HG03558 (cell line): ENCODE results near the gene STARD13.

ENCODE experiments used
- ATAC-seq: cut with Tn5 transposase; IDR thresholded peaks from one replicate; pipeline ENCODE4 v1.9.1; 2021; ENCODE audit warnings: moderate number of reproducible peaks; ENCODE audit not compliant: unreplicated experiment; ENCODE audit errors: extremely low read depth

Gene STARD13, protein sequence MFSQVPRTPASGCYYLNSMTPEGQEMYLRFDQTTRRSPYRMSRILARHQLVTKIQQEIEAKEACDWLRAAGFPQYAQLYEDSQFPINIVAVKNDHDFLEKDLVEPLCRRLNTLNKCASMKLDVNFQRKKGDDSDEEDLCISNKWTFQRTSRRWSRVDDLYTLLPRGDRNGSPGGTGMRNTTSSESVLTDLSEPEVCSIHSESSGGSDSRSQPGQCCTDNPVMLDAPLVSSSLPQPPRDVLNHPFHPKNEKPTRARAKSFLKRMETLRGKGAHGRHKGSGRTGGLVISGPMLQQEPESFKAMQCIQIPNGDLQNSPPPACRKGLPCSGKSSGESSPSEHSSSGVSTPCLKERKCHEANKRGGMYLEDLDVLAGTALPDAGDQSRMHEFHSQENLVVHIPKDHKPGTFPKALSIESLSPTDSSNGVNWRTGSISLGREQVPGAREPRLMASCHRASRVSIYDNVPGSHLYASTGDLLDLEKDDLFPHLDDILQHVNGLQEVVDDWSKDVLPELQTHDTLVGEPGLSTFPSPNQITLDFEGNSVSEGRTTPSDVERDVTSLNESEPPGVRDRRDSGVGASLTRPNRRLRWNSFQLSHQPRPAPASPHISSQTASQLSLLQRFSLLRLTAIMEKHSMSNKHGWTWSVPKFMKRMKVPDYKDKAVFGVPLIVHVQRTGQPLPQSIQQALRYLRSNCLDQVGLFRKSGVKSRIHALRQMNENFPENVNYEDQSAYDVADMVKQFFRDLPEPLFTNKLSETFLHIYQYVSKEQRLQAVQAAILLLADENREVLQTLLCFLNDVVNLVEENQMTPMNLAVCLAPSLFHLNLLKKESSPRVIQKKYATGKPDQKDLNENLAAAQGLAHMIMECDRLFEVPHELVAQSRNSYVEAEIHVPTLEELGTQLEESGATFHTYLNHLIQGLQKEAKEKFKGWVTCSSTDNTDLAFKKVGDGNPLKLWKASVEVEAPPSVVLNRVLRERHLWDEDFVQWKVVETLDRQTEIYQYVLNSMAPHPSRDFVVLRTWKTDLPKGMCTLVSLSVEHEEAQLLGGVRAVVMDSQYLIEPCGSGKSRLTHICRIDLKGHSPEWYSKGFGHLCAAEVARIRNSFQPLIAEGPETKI

DNA sequence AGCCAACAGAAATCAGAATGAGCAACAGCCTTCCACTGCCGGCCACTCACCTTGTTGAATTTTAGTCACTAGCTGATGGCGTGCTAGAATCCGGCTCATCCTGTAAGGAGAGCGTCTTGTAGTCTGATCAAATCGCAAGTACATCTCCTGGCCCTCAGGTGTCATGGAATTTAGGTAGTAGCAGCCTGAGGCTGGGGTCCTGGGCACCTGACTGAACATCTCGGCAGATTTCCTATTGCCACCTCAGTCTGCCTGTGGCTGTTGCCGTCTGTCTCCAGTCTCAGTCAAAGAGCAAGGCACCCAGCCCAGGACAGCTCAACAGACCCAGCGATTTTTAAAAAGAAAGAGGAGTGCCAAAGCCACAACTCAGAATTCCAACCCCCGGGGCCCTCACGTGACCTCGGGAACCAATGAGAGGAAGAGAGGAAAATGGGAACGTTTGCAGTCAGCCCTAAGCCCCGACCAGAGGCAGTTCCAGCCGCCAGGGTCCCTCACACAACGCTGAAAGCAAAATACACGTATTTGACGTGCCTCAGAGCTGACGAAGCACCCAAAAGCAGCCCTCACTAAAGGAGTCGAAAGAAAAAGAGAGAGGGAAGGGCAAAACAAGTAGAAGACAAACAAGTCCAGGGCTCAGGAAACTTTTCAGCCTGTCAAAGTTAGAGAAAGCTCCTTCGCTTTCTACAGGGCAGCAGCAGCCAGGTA is at the start of gene STARD13:
Gene STARD13, minus strand, starts transcription at position 336 of the 705 bp plus-strand sequence. Its CDS starts 117 bp downstream, at position 219.
- no peak for ATAC-seq

GRCh38 chr13:33334831-33335230 is 49.3 kb upstream of the STARD13 start:
- ATAC-seq: no peak

DNA sequence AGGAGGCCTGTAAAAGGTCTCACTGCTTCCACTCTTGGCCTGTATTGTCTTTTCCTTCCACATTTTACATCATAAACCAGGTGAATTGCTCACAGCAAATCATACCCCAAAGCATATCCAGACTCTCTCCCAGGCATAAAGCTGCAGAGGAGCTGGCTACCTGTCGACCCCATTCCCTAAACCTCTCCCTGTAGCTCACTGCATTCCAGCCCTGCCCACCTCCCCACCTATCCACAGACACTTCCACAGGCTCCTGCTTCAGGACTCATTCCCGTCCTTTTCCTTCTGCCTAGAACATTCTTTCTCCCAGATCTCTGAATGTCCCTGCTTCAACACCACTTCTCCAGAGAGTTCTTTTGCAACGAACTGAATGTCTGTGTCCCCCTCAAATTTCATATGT is 46.4 kb upstream of the STARD13 start:
- ATAC-seq: no peak

GRCh38 chr13:33330483-33330882 is 44.9 kb upstream of the STARD13 start:
- ATAC-seq: no peak

- no peak for ATAC-seq
Measured at GRCh38 chr13:33328701-33329100, 43.1 kb upstream of the STARD13 start.

GRCh38 chr13:33326723-33327122 is 41.2 kb upstream of the STARD13 start:
- no peak for ATAC-seq

DNA sequence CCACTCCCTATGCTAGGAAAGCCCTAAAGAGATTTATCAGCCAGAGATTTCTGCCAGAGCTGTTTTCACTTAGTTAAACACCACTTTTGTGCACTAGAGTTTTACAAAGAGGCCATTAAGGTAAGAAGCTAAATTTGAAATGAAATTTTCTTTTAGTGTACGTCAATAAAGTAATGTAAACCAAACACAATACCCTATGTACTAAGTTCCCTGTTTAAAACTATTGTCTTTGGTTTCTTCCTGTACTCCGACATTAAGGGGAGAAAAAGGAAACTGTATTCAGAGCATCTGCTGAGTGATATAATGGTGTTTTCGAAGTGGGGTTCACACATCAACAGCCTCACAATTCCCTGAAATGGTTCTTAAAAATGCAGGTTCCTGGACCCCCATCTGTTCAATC is 40.7 kb upstream of the STARD13 start:
- no peak for ATAC-seq

GRCh38 chr13:33323801-33324510 is 38.4 kb upstream of the STARD13 start:
- ATAC-seq: no peak

- ATAC-seq: no peak
Measured at GRCh38 chr13:33322965-33323668, 37.6 kb upstream of the STARD13 start.

GRCh38 chr13:33322543-33322809 is 36.9 kb upstream of the STARD13 start:
- ATAC-seq: no peak

- ATAC-seq: no peak
Measured at GRCh38 chr13:33321686-33322542, 36.4 kb upstream of the STARD13 start.

GRCh38 chr13:33319859-33320258 is 34.3 kb upstream of the STARD13 start:
- no peak for ATAC-seq

GRCh38 chr13:33318744-33319143 is 33.2 kb upstream of the STARD13 start:
- no peak for ATAC-seq

GRCh38 chr13:33318037-33318436 is 32.5 kb upstream of the STARD13 start:
- no peak for ATAC-seq

DNA sequence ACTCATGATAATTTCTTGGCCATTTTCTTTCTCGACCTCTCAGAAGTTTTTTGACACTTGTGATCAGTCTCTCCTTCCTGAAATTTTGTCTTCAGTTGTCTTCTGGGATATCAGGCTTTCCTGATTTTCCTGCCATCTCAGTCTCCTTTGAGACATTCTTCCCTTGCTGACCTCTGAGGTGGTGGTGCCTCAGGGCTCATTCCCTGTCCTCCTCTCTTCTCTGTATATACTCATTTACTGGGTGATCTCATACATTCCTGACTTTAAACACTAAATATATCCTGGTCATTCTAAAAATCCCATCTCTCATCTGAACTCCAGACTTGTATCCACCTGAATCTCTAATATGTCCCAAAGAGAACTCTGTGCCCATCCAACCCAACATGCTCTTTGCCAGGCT is 31.3 kb upstream of the STARD13 start:
- no peak for ATAC-seq

GRCh38 chr13:33313504-33313903 is 27.9 kb upstream of the STARD13 start:
- no peak for ATAC-seq

GRCh38 chr13:33312861-33313212 is 27.3 kb upstream of the STARD13 start:
- ATAC-seq: no peak

DNA sequence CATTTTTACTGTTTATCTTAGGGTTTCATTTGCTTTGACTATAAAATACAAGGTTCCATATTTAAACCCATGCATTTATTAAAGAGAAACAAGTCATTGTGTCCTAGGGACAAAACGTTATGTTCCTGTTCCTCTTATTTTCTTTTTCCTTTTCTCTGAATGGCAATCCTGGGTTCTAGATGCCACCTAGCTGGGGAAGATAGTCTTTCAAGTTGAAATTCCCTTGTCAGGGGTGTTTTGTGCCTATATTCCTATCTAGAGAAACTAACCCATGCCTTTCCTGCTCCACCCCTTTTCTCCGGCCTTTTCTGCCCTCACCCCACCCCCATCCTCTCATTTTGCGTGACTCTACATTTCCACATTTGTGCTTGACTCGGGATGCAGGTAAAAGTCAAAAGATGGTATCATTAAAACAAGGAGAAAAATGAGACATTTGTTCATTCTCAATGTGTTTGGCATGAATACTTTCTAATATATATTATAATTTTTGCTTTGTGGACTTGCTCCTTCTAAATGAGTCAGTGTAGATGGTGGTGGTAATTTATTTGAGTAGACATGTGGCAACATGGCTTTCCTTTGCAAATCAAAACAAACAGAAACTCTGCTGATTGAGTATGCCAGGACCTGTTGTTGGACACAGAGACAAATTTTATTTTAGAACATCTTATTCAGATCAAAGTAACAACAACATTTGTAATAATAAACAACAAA is 26.8 kb upstream of the STARD13 start:
- no peak for ATAC-seq
